Measurements from ENCODE around the gene PPARG.

- TF ChIP-seq POLR2A (IDR thresholded peaks at IDR 0.05) (no peak), CTCF (IDR thresholded peaks at IDR 0.05) (no peak)
These were observed 12.6 kb downstream of the PPARG start for GRCh38 chr3:12301513-12301912.
